Left ventricle myocardium inferior (tissue), 1 donor: ENCODE data around the gene GABRB3. TPM values are rescaled to one million over a fixed set of nuclear protein-coding genes. Genes with fewer than 3 reads are reported as not detected.

ENCODE experiments used
- DNase-seq: peaks from one replicate; pipeline ENCODE4 v3.0.0-alpha.2; 2020
- H3K27ac ChIP-seq: fragments of 200-600 bp; replicated peaks from 2 replicates; pipeline ENCODE4 v1.8.0; 2021
- H3K27me3 ChIP-seq: fragments of 200-600 bp; 2 replicates; pipeline ENCODE4 v1.8.0; 2021; ENCODE audit warnings: low read depth
- H3K36me3 ChIP-seq: fragments of 200-600 bp; 2 replicates; pipeline ENCODE4 v1.8.0; 2021
- H3K4me1 ChIP-seq: fragments of 200-600 bp; 2 replicates; pipeline ENCODE4 v1.8.0; 2021
- H3K4me3 ChIP-seq: fragments of 200-600 bp; 2 replicates; pipeline ENCODE4 v1.8.0; 2021; ENCODE audit warnings: mild to moderate bottlenecking, moderate library complexity
- H3K9me3 ChIP-seq: fragments of 200-600 bp; replicated peaks from 2 replicates; pipeline ENCODE4 v1.8.0; 2021
- intact Hi-C: fragments of 100-400 bp; cut with micrococcal nuclease; formaldehyde crosslinking; loops from one replicate; pipeline ENCODE4 v1.11.0; 2022
- total RNA-seq: library from RNA; stranded (reverse); fragmentation: NEBNext Ultra II Directional; extraction: Animal tissue kit (Norgen Biotek cat#: 25700); gene quantifications from one replicate; pipeline ENCODE4 v1.2.1, GENCODE V29; 2021
- TF ChIP-seq, protein P1 (sequence below): fragments of 200-600 bp; IDR thresholded peaks from 2 replicates; pipeline ENCODE4 v1.8.0; 2021; ENCODE audit warnings: antibody characterized with exemption, mild to moderate bottlenecking, borderline replicate concordance
- donor health status: DM: no; HTN: yes; CAD: no; lungs with severe emphysema.

The GABRB3 gene
- total RNA-seq, 1 donor from 2014 or later, result 2.4 TPM

DNA sequence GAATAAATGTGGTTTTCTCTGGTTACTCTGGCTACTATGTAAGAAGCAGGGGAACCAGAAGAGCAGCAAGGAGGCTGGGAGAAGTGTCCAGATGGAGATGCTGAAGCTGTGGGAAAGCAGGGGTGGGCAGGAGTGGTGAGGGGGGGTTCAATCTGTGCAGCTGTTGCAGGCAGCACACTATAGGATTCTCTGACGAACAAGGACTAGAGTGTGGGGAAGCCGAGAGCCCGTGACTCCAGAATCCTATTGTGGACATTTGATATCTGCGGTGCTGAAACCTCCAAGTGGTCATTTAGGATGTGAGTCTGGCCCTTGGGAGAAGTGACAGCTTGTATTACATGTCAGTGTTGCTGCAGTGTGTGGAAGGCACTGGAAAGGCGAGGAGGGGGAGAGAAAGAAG is 60.5 kb downstream of the GABRB3 start:
- H3K27ac ChIP-seq, result no peak overlapping the region
- no peaks in the 10 kb centered on the region for H3K4me1 ChIP-seq
- H3K27me3 ChIP-seq, result peaks cover 32% of the 10 kb centered on the region
- no peak for DNase-seq
- no peaks in the 10 kb centered on the region for H3K36me3 ChIP-seq
- TF ChIP-seq, protein P1, sequence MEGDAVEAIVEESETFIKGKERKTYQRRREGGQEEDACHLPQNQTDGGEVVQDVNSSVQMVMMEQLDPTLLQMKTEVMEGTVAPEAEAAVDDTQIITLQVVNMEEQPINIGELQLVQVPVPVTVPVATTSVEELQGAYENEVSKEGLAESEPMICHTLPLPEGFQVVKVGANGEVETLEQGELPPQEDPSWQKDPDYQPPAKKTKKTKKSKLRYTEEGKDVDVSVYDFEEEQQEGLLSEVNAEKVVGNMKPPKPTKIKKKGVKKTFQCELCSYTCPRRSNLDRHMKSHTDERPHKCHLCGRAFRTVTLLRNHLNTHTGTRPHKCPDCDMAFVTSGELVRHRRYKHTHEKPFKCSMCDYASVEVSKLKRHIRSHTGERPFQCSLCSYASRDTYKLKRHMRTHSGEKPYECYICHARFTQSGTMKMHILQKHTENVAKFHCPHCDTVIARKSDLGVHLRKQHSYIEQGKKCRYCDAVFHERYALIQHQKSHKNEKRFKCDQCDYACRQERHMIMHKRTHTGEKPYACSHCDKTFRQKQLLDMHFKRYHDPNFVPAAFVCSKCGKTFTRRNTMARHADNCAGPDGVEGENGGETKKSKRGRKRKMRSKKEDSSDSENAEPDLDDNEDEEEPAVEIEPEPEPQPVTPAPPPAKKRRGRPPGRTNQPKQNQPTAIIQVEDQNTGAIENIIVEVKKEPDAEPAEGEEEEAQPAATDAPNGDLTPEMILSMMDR, result no peak
- intact Hi-C loops, result no loop called here
- no peak overlapping the region for H3K4me3 ChIP-seq
- no peaks in the 10 kb centered on the region for H3K9me3 ChIP-seq

- no peaks in the 10 kb centered on the region for H3K4me1 ChIP-seq
- intact Hi-C loops, result no loop called here
- TF ChIP-seq, protein P1, result no peak
Observed at GRCh38 chr15:26711445-26711844, 61.4 kb downstream of the GABRB3 start.

DNA sequence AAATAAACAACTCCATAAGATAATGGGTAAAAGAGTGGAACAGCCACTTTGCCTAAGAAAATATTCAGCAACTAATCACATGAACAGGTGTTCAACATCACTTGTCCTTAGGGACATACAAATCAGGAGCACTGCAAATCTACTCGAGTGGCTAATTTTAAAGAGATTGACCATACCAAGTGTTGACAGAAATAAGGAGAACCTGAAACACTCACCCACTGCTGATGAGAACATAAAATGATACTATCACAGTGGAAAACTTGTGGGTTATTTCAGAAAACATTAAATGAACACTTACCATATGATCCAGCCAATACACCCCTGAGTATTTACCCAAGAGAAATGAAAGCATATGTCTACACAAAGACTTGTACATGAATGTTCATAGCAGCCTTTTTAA is 70.5 kb downstream of the GABRB3 start:
- intact Hi-C loops, result no loop called here
- TF ChIP-seq, protein P1, result no peak
- DNase-seq, result no peak
- Histone ChIP-seq H3K27ac (no peak overlapping the region), H3K4me3 (no peak overlapping the region), H3K9me3 (peaks cover 14% of the 10 kb centered on the region), H3K36me3 (no peaks in the 10 kb centered on the region), H3K4me1 (no peaks in the 10 kb centered on the region), H3K27me3 (no peaks in the 10 kb centered on the region)

More at GRCh38 chr15:26711445-26711844, 61.4 kb downstream of the GABRB3 start:
- Histone ChIP-seq H3K9me3 (no peaks in the 10 kb centered on the region), H3K27ac (no peak overlapping the region), H3K4me3 (no peak overlapping the region), H3K36me3 (no peaks in the 10 kb centered on the region), H3K27me3 (peaks cover 31% of the 10 kb centered on the region)
- DNase-seq, result no peak

DNA sequence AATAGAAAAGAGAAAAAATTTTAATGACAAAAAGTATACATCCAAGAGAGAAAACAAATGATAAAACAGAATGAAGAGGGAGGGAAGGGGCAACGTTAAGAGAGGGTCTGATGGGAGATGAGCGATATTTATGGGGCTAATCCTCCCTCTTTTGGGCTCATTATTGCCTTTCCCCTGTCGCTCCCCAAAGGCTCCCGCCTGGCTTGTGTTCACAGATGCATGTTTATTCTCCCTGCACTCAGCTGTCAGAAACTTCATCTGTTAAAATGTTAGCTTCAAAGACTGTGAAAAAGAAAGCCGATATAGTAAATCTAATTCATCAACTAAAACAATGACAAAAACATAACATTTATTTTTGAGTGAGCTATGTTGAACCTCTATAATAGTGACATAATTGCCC is 74.3 kb downstream of the GABRB3 start:
- intact Hi-C loops, result no loop called here
- H3K27me3 ChIP-seq, result no peaks in the 10 kb centered on the region
- no peak overlapping the region for H3K27ac ChIP-seq
- H3K4me1 ChIP-seq, result no peaks in the 10 kb centered on the region
- H3K4me3 ChIP-seq, result no peak overlapping the region
- TF ChIP-seq, protein P1, result no peak
- H3K36me3 ChIP-seq, result no peaks in the 10 kb centered on the region
- no peak for DNase-seq
- H3K9me3 ChIP-seq, result peaks cover 43% of the 10 kb centered on the region

DNA sequence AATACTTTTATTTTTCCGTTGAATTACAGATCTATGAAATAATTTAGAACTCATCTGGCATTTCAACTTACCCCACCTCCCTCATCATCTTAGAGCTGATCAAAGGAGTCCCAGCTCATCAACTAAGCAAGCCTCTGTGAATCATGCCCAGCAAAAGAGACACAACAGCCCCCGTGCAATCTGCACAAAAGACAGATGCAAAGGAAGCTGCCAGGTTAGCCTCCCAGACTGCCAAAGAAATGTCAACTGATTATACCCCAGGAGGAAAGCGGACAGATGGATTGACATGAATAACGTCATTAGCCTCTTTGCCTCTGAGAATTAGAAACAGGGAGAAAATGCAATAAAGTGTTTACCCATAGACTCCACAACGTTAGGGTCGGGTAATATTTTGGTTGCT is 75.0 kb downstream of the GABRB3 start:
- Histone ChIP-seq H3K9me3 (peaks cover 47% of the 10 kb centered on the region), H3K27me3 (no peaks in the 10 kb centered on the region), H3K27ac (no peak overlapping the region), H3K36me3 (no peaks in the 10 kb centered on the region), H3K4me3 (no peak overlapping the region), H3K4me1 (no peaks in the 10 kb centered on the region)
- intact Hi-C loops, result no loop called here
- DNase-seq, result no peak
- TF ChIP-seq, protein P1, result no peak

DNA sequence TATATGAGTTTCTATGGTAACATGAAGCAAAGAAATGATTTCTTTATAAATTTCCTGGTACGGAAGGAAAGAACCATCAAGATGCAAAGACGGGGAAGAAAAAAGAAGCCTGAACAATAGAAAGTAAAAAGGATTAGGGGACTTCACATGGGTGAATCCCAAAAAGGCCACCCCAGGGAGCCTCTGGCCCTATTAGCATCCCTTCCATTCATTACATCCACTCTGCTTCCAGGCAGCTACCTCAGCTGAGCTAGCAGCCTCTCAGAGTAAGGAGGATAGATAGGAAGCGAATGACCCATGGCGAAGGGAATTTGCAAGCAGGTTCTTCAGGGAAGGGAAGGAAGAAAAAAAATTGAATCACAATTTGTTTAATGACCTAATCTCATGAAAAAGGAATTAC is 81.6 kb downstream of the GABRB3 start:
- DNase-seq, result no peak
- Histone ChIP-seq H3K27ac (no peak overlapping the region), H3K27me3 (peaks cover 12% of the 10 kb centered on the region), H3K4me1 (no peaks in the 10 kb centered on the region), H3K4me3 (no peak overlapping the region), H3K9me3 (peaks cover 30% of the 10 kb centered on the region), H3K36me3 (no peaks in the 10 kb centered on the region)
- TF ChIP-seq, protein P1, result no peak
- intact Hi-C loops, result no loop called here
